Measurements from ENCODE around the gene PEMT.
"Not testable (repeated sequence)": the region's sequence is repeated elsewhere in the genome, so short reads cannot be mapped to it uniquely, and the experiment has no call there.

The PEMT gene

DNA sequence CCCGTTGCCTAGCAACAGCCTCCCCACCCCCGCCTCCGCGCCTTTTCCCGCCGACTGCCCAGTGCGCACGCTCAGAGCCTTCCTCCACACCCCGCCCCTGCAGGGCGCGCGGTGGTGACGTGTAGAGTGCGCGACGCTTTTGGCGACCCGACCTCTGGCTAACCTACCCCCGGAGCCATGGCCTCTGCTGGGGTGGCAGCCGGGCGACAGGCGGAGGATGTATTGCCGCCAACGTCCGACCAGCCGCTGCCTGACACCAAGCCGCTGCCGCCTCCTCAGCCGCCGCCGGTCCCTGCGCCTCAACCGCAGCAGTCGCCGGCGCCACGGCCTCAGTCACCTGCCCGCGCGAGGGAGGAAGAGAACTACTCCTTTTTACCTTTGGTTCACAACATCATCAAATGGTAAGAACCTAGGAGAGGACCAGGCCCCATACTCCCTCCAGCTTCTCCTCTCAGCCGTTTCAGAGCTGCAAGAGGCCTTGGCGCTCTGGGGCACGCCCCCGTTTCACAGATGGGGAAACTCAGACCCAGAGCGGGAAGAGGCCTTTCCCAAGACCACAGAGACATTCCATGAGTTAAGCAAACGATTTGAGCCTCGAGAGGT is 114.5 kb downstream of the PEMT start, which contains the start of gene MED9:
Gene MED9, plus strand, starts transcription at position 136 of the 603 bp plus-strand sequence. Its CDS starts 42 bp downstream, at position 178.
- DNase-seq = peak; percentile 95

DNA sequence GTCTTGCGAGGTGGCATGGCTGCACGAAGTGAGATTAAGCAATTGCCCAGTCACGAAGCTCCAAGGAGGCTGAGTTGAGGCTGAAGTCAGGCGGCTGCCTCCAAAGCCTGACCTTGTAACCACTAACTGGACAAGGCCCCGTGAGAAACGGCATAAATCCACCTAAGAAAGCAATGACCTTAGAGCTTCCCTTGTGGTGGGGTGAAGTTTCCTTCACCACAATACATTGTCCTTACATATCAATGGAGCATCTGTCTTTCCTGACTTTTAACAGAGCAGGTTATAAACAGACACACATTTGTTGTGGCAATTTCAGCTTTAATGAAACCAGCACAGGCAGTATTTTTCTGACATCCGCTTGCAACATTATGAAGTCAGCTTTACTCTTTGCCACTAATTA is 117.2 kb downstream of the PEMT start:
- DNase-seq = no peak

DNA sequence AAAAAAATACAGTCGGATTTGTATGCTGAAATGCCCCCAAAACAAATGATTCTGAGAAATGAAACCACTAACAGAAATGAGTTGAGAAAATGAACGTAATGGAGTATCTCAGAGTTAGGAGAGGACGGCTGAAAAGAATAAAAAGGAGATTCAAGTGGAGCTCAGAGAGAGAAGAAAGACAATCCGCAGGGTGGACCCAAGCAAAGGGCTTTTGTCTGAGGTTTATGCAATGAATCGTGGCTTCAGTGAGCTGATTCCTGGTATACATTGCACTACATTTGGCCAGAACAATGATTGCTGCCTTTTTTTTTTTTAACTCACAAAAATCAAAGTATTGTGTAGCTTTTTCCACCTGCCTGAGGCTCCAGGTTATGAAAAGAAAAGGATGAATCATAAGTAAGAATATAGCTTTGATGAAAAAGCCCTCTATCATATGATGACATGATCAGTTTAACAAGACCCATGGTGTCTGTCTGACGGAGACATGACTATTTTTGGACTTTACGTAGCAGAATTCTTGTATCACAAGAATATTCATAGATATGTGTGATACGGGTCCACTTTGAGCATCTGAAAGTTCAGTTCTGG is 119.1 kb downstream of the PEMT start:
- no peak for DNase-seq

DNA sequence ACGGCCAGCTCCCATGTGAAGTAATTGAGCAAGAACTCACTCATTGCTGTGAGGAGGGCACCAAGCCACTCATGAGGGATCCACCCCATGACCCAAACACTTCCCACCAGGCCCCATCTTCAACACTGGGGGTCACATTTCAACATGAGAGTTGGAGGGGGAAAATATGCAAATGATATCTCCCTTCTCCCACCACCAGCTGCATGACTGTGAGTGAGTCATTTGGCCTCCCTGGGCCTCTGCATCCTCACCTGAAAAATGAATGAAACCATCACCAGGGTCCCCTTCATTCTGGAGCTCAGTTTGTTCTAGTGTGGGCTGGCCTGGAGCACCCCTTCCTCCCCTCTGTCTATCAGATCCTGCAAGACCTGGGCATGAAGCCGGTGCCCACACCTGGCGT is 121.5 kb downstream of the PEMT start:
- DNase-seq = no peak

DNA sequence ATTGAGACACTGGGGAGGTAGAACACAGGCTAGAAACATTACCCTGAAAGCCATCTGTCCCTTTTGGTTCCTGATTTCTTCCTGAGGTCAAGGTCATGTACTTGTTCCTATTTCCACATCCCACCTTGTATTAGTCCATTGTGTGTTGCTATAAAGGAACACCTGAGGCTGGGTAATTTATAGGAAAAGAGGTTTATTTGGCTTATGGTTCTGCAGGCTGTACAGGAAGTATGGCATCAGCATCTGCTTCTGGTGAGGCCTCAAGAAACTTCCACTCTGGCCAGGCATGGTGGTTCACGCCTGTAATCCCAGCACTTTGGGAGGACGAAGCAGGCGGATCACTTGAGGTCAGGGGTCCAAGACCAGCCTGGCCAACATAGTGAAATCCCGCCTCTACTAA is 122.2 kb downstream of the PEMT start:
- no peak for DNase-seq

DNA sequence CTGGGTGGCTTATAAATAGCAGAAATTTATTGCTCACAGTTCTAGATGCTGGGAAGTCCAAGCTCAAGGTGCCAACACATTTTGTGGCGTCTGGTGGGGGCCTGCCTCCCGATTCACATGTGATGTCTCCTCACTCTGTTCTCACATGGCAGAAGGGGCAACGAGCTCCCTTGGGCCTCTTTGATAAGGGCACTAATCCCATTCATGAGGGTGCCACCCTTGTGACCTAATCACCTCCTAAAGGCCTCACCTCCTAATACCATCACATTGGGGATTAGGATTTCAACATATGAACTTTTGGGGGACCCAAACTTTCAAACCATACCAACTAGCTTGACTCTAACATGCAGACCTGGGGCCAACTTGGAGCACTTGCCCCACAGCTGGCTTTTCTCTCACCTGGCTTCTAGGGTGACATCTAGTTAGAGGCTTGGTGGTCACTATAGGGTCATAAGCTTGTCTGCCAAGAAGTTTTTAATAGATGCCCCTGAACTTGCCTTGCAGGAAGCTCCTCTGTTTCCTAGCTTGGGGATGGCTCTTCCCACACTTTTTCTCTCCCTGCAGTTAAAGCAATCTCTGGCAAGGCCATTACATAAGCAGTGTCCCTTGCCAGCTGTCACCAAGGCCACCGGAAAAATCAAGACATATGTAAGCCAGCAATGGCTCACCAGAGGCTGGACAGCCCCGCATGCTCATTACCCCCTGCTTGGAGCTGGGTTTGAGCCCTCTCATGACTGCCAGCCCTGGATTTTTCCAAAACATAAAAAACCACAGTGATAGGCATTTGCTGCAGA is 123.1 kb downstream of the PEMT start:
- no peak for DNase-seq

DNA sequence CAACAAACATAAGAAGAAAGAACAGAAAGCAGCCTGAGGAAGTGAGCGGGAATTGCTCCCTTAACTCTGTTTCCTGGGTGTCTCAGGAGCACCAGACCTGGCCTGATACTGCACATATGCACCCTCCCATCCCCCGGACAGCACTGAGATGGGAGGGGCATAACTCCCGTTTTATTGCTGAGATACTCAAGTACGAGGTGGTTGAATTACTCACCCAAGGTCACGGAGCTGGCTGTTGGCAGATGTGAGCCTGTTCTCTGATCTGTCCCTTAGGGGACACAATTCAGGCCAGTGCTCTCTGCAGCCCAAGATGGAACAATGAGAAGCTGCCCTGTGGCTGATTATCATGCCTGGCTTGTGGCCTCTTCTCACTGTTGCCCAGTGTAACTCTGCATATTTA is 123.8 kb downstream of the PEMT start:
- no peak for DNase-seq

DNA sequence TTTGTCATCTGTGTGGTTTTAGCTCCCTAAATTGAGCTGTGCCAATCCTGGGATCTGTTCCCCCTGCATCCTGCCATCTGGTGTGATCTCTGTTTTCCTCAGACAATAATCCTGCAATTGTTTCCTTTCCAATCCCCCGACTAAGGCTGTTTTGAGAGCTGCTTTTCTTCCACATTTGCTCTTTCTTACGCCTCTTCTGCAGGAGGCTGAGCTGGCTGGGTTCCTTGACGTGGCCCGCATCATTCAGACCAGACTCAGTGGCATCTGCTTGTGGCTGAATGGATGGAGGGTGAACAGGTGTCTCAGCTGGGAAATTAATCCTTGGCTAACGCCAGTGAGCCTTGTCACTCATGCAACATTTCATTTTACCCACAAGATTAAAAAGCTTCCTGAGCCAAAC is 124.5 kb downstream of the PEMT start:
- DNase-seq = no peak

DNA sequence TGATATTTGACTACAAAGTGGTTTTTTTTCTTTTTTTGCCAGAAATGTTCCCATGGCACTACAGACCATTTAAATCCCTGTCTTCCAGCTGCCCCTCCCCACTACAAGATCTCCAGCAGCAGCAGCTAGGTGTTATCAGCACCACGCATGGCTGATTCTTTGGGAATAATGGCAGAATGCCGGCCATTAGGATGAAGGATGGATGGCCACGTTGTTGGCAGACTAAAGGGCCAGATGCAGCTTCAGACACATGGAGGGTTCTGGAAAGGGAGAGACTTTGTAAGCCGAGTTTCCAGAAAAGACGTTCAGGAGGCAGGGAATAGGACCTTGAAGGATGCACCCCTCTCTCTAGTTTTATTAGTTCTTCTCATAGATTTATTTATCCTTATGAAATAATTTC is 125.0 kb downstream of the PEMT start:
- DNase-seq = no peak

DNA sequence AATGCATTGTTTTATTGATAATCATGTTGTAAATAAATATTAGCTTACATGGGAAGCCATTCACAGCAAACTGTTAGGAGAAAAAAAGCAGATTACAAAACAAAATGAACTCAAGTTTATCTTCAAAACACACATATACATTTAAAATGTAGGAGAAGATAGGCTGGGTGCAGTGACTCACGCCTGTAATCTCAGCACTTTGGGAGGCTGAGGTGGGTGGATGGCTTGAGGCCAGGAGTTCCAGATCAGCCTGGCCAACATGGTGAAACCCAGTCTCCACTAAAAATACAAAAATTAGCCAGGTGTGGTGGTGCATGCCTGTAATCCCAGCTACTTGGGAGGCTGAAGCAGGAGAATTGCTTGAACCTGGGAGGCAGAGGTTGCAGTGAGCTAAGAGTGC is 125.6 kb downstream of the PEMT start:
- DNase-seq = not testable (repeated sequence)

DNA sequence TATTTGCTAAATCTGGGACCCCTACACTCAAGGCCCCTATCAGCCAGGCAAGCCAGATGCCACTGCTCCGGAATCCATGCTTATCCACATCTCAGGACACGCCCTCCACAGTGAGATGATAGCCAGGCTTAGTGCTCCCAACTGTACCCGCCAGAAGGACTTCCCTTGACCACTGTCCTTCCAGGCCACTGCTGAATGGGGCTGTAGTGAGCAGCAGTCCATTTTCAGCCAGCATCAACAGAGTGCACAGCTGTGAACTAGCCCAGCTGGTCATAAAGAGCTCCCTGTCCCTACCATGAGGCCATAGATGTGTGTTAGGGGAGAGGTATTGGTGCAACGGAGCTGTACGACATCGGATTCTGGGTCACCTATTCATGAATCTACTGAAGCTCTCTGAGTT is 127.7 kb downstream of the PEMT start:
- no peak for DNase-seq

DNA sequence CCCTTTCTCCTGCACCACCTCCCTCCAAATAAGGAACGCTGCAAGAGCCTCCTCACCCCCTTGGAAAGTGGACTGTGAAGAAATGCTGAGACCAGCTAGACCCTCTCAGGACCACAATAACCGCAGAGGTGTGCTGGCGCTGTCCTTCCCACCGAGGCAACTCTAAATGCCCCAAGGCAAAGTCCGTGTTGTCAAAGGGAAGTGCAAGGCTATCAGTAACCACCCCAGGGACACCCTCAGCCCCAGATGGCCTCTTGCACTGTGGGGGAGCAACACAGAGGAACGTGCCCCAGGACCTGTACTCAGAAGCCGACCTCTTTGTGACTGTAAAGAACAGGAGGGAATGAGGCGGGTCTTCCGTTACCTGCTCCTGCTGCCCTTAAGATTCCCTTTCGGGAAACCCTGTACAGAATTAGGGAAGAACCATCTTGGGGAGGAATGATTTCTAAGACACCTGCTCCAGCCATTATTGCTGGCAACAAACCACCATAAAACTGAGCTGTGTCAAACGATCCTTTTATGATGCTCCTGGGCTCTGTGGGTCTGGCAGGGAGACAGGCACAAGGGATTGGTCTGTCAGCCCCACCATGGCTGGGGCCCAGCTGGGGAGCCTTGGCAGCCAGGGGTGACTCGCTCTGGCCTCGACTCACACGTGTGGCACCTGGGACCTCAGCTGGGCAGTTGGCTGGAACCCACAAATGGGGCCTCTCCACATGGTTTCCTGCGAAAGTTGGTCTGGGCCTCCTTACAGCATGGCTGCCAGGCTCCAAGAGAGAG is 129.3 kb downstream of the PEMT start:
- DNase-seq = no peak

DNA sequence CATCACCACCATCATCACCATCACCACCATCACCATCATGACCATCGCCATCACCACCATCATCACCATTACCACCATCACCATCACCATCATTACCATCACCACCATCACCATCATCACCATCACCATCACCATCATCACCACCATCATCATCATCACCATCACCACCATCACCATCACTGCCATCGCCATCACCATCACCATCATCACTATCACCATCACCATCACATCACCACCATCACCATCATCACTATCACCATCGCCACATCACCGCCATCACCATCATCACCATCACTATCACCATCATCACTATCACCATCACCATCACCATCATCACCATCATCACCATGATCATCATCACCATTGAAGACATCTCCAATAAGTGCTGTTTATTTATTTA is 131.5 kb downstream of the PEMT start:
- no peak for DNase-seq

DNA sequence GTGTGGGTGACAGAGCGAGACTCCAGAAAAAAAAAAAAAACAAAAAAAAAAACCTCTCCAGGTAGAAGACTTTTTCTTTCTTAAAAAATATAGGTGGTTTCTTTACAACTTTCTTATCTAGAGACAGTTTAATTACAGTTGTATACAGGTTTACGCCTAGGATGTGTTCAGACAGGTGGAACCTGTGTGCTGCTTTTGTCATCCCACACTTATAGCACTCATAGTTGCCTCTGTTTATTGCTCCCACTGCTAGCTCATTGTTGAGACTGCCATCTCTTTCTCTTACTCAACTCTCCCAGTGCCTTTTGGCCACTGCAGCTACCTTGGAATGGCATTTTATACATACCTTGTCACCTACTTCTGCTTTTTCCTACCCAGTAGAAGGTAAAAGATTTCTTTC is 133.8 kb downstream of the PEMT start:
- no peak for DNase-seq

DNA sequence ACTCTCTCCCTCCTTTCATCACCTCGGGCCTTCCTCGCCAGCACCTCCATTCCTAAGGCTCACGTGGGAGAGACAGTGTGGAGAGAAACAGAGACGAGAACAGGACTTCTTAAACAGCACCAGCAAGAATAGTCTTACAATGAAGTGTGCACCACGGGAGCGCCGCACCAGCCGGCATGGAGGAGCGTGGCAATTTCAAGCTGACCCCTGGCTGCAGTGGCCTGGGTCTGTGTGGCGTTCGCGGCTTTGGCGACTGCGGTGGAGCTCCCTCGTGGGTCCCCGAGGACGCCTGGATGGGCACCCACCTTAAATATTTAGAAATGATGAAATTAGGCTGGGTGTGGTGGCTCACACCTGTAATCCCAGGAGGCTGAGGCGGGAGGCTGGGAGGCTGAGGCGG is 135.3 kb downstream of the PEMT start:
- DNase-seq = no peak

Data from retina (tissue), 1 donor.